Gastroesophageal sphincter (tissue), 4 donors: ENCODE data around the gene AGBL4. TPM values are rescaled to one million over a fixed set of nuclear protein-coding genes. Genes with fewer than 3 reads are reported as not detected.

Source experiments
- ATAC-seq: fragments of 150-250 bp; one replicate; pipeline ENCODE4 v1.9.1; 2016; ENCODE audit warnings: mild to moderate bottlenecking, moderate library complexity
- H3K27ac ChIP-seq, 4 donors: fragments of 200-600 bp; sonication (generic) in 3 of 4; 1 replicate in 3 of 4; 2 replicates in 1 of 4; pipeline ENCODE4 v1.5.1; 2016 to 2019
- H3K27me3 ChIP-seq: fragments of 200-600 bp; sonication (generic); one replicate; pipeline ENCODE4 v1.5.1; 2019
- H3K36me3 ChIP-seq, 2 donors: fragments of 200-600 bp; sonication (generic); one replicate each; pipeline ENCODE4 v1.5.1; 2019; ENCODE audit warnings: control low read depth in 1 of 2
- H3K4me1 ChIP-seq, 3 donors: fragments of 200-600 bp; sonication (generic); 1 replicate in 2 of 3; 2 replicates in 1 of 3; pipeline ENCODE4 v1.5.1; 2016 to 2019; ENCODE audit warnings: control low read depth in 2 of 3
- H3K4me3 ChIP-seq, 2 donors: fragments of 200-600 bp; sonication (generic); one replicate each; pipeline ENCODE4 v1.5.1; 2019; ENCODE audit warnings: mild to moderate bottlenecking in 1 of 2, moderate library complexity in 1 of 2
- H3K9me3 ChIP-seq, 3 donors: fragments of 200-600 bp; sonication (generic); one replicate each; pipeline ENCODE4 v1.5.1; 2017 to 2019; ENCODE audit warnings: control low read depth in 2 of 3
- EP300 ChIP-seq: sonication (generic); formaldehyde crosslinking; IDR thresholded peaks from one replicate; pipeline ENCODE4 v1.6.1; 2017; ENCODE audit warnings: antibody characterized with exemption, mild to moderate bottlenecking
- POLR2A ChIP-seq, 2 donors: fragments of 450-650 bp; IDR thresholded peaks; one replicate each; pipeline ENCODE4 v1.6.1; 2017; ENCODE audit warnings: antibody characterized with exemption in 2 of 2, mild to moderate bottlenecking in 2 of 2, moderate library complexity in 1 of 2
- POLR2AphosphoS5 ChIP-seq: sonication (generic); formaldehyde crosslinking; IDR thresholded peaks from one replicate; pipeline ENCODE4 v1.6.1; 2017; ENCODE audit warnings: antibody characterized with exemption
- WGBS, 2 donors: methylation state at CpG; one replicate each; pipeline ENCODE4 v1.1.5; 2018; ENCODE audit warnings: low coverage in 1 of 2; 5-methylcytosine and 5-hydroxymethylcytosine counted together
- total RNA-seq, 4 donors: library from RNA; depleted of rRNA; stranded (reverse); fragments of >200 nt; gene quantifications; one replicate each; pipeline ENCODE4 v1.1.0, GENCODE V29; 2016
- TF ChIP-seq, protein P1 (sequence below), 4 experiments: fragments of 200-600 bp in 2 of 4; fragments of 450-650 bp in 2 of 4; sonication (generic) in 1 of 4; IDR thresholded peaks; one replicate each; pipeline ENCODE4 v1.5.1; 2017 to 2019; ENCODE audit warnings: antibody characterized with exemption in 4 of 4, mild to moderate bottlenecking in 2 of 4, moderate library complexity in 2 of 4

Gene AGBL4
- total RNA-seq, 4 donors from 2014 or later, result 1.6 TPM; not detected in 3

DNA sequence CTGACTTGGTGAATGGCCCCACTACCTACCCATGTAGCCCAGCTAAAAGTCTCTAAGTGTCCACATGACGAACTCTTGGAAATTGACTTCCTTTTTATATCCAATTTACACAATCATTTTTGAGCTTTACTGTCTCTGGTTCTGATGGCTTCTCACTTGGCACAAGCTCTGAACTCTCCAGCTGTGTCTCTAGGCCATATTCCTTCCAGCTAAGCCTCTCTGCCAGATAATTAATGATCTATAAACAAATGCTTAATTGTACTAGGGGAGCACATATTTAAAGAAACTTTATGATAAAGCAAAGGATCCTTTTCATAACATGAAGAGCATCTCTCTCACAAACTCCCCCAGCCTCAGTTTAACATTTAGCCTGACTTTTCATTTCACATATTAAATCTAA, 1230.8 kb downstream of the AGBL4 start:
- no peaks in the 10 kb centered on the region for H3K36me3 ChIP-seq
- no peak overlapping the region for H3K4me3 ChIP-seq
- H3K27me3 ChIP-seq, result no peaks in the 10 kb centered on the region
- WGBS, 2 donors, result 36 to 50% methylated on average over 1 of the region's 1 CpG
- no peaks in the 10 kb centered on the region for H3K9me3 ChIP-seq
- peaks cover 0 to 10% (median 0%) of the 10 kb centered on the region in 3 donors for H3K4me1 ChIP-seq
- no peak overlapping the region for H3K27ac ChIP-seq
- no peak for ATAC-seq
- TF ChIP-seq, protein P1, sequence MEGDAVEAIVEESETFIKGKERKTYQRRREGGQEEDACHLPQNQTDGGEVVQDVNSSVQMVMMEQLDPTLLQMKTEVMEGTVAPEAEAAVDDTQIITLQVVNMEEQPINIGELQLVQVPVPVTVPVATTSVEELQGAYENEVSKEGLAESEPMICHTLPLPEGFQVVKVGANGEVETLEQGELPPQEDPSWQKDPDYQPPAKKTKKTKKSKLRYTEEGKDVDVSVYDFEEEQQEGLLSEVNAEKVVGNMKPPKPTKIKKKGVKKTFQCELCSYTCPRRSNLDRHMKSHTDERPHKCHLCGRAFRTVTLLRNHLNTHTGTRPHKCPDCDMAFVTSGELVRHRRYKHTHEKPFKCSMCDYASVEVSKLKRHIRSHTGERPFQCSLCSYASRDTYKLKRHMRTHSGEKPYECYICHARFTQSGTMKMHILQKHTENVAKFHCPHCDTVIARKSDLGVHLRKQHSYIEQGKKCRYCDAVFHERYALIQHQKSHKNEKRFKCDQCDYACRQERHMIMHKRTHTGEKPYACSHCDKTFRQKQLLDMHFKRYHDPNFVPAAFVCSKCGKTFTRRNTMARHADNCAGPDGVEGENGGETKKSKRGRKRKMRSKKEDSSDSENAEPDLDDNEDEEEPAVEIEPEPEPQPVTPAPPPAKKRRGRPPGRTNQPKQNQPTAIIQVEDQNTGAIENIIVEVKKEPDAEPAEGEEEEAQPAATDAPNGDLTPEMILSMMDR (IDR thresholded peaks at IDR 0.05), result no peak
- TF ChIP-seq POLR2A (IDR thresholded peaks at IDR 0.05), result no peak
- no peak for TF ChIP-seq EP300
- TF ChIP-seq POLR2AphosphoS5, result no peak

DNA sequence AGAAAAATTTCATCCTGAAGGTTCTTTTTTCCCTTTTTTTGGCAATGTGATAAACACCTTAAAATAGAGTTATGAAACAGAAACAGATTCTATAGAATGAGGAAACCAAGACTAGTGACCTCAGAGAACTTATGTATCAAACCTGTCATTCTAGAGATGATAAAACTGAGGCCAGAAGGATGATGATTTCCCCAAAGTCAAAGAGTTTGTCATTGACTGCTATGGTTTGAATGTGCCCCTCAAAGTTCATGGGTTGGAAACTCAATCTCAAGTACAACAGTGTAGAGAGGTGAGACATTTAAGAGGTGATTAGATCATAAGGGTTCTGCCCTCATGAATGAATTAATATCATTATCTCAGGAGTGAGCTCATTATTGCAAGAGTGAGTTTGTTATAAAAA, 1233.4 kb downstream of the AGBL4 start:
- H3K4me1 ChIP-seq, result peaks cover 0 to 10% (median 0%) of the 10 kb centered on the region in 3 donors
- H3K36me3 ChIP-seq, result no peaks in the 10 kb centered on the region
- no peaks in the 10 kb centered on the region for H3K27me3 ChIP-seq
- H3K4me3 ChIP-seq, result no peak overlapping the region
- no peak for ATAC-seq
- H3K9me3 ChIP-seq, result no peaks in the 10 kb centered on the region
- no peak for TF ChIP-seq POLR2AphosphoS5
- TF ChIP-seq EP300, result no peak
- TF ChIP-seq POLR2A (IDR thresholded peaks at IDR 0.05), result no peak
- TF ChIP-seq, protein P1 (IDR thresholded peaks at IDR 0.05), result no peak
- peak overlapping the region in 1 of 4 donors; percentile 35 for H3K27ac ChIP-seq

DNA sequence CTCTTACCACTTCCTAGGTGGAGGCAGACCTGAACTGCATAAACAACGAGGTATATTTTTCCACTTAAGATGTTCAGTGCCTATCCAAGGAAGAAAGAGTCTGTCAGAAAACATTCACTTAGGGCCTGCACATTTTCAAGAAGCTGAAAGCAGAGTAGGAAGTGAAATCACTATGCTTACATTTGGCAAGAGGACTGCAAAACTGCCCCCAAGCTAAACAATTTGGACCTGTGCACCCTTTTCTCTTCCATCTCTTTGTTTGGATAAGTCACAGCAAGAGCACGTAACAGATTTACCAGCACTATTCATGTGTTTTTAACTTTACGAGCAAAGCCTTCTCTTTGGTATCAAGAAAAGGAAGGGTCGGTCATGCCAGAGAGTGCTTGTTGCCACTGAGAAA, 1233.9 kb downstream of the AGBL4 start:
- no peak overlapping the region for H3K4me3 ChIP-seq
- H3K27ac ChIP-seq, result peak overlapping the region in 2 of 4 donors; percentile 6 to 35
- TF ChIP-seq POLR2AphosphoS5, result peak; percentile 11
- TF ChIP-seq, protein P1 (IDR thresholded peaks at IDR 0.05), result no peak
- H3K27me3 ChIP-seq, result no peaks in the 10 kb centered on the region
- H3K9me3 ChIP-seq, result no peaks in the 10 kb centered on the region
- no peak for ATAC-seq
- peaks cover 0 to 10% (median 0%) of the 10 kb centered on the region in 3 donors for H3K4me1 ChIP-seq
- no peaks in the 10 kb centered on the region for H3K36me3 ChIP-seq
- WGBS, 2 donors, result 11 to 14% methylated on average over 4 of the region's 4 CpGs

DNA sequence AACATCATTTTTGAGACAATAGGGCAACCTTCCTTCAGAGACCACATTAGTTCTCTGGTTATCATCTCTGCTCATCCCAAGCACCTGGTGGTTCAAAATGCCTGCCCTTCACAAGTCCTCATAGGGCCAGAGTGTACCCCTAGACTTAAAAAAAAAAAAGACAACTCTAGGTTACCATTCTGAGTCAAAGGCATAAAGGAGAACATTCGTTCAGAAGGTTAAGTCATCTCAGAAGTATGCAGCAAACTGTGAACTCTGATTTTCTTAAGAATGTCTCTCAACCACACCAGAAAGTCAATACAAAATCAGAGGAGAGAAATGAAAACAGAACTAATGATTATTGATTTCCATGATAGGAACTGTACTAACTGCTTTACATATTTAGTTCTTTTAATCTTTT, 1237.9 kb downstream of the AGBL4 start:
- Histone ChIP-seq H3K27ac (no peak overlapping the region), H3K36me3 (no peaks in the 10 kb centered on the region), H3K4me1 (peaks cover 0 to 10% (median 0%) of the 10 kb centered on the region in 3 donors), H3K27me3 (no peaks in the 10 kb centered on the region), H3K4me3 (no peak overlapping the region), H3K9me3 (no peaks in the 10 kb centered on the region)
- TF ChIP-seq, protein P1 (IDR thresholded peaks at IDR 0.05), result no peak
- TF ChIP-seq EP300 (no peak), POLR2A (IDR thresholded peaks at IDR 0.05) (no peak), POLR2AphosphoS5 (no peak)
- WGBS, 2 donors, result 82 to 90% methylated on average over 1 of the region's 1 CpG
- no peak for ATAC-seq

DNA sequence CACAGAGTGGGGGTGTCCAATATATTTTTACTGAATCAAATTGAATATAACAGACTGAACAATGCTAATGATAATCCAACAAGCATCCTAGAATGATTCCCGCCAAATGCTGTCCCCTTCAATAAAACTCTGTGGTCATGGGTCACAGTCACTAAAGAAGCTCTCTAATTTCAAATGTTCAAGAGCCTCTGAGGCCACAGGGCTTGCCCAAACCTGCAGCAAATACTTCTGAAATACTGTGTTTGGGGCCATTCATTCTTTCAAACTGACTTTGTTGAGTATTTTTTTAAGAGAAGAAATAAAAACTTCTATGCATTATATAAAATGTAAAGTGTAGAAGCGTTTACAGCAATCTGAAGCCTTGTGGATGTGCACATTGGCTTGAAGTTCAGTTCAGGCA, 1239.5 kb downstream of the AGBL4 start:
- Histone ChIP-seq H3K27ac (no peak overlapping the region), H3K27me3 (no peaks in the 10 kb centered on the region), H3K4me1 (no peaks in the 10 kb centered on the region), H3K9me3 (no peaks in the 10 kb centered on the region), H3K36me3 (no peaks in the 10 kb centered on the region), H3K4me3 (no peak overlapping the region)
- 88 to 92% methylated on average over 2 of the region's 2 CpGs for WGBS, 2 donors
- no peak for ATAC-seq
- TF ChIP-seq POLR2A (IDR thresholded peaks at IDR 0.05), result no peak
- no peak for TF ChIP-seq EP300
- no peak for TF ChIP-seq POLR2AphosphoS5
- TF ChIP-seq, protein P1 (IDR thresholded peaks at IDR 0.05), result no peak
